Spleen (tissue), 11 donors: ENCODE measurements around the gene DEFB124. TPM values are rescaled to one million over a fixed set of nuclear protein-coding genes. Genes with fewer than 3 reads are reported as not detected.
"Not testable (repeated sequence)": the region's sequence is repeated elsewhere in the genome, so short reads cannot be mapped to it uniquely, and the experiment has no call there.

Experiments
- DNase-seq: peaks from one replicate; pipeline ENCODE4 v3.0.0-alpha.2; 2020
- H3K27ac ChIP-seq, 8 donors: fragments of 200-600 bp; sonication (generic) in 7 of 8; 1 replicate in 4 of 8; 2 replicates in 4 of 8; pipeline versions ENCODE4 v1.5.0 to v1.8.0; 2016 to 2021; ENCODE audit warnings: inconsistent platforms in 4 of 8, mild to moderate bottlenecking in 4 of 8, moderate library complexity in 1 of 8
- H3K27me3 ChIP-seq, 7 donors: fragments of 200-600 bp; sonication (generic) in 6 of 7; replicated peaks in 1 of 7; 1 replicate in 4 of 7; 2 replicates in 3 of 7; pipeline versions ENCODE4 v1.5.0 to v1.8.0; 2016 to 2021; ENCODE audit warnings: inconsistent platforms in 3 of 7, mild to moderate bottlenecking in 1 of 7
- H3K36me3 ChIP-seq, 6 donors: fragments of 200-600 bp; sonication (generic) in 5 of 6; 1 replicate in 4 of 6; 2 replicates in 2 of 6; pipeline versions ENCODE4 v1.5.0 to v1.8.0; 2016 to 2021; ENCODE audit warnings: inconsistent platforms in 2 of 6
- H3K4me1 ChIP-seq, 6 donors: fragments of 200-600 bp; sonication (generic) in 5 of 6; 1 replicate in 3 of 6; 2 replicates in 3 of 6; pipeline versions ENCODE4 v1.5.0 to v1.8.0; 2016 to 2021; ENCODE audit warnings: inconsistent platforms in 3 of 6
- H3K4me3 ChIP-seq, 8 donors: fragments of 200-600 bp; sonication (generic) in 7 of 8; 1 replicate in 4 of 8; 2 replicates in 4 of 8; pipeline versions ENCODE4 v1.5.0 to v1.8.0; 2016 to 2021; ENCODE audit warnings: inconsistent platforms in 4 of 8, mild to moderate bottlenecking in 4 of 8, moderate library complexity in 2 of 8
- H3K9me3 ChIP-seq, 8 donors: fragments of 200-600 bp; sonication (generic) in 7 of 8; 1 replicate in 4 of 8; 2 replicates in 4 of 8; pipeline versions ENCODE4 v1.5.0 to v1.8.0; 2016 to 2021; ENCODE audit warnings: inconsistent platforms in 4 of 8
- POLR2A ChIP-seq, 3 donors: fragments of 450-650 bp; IDR thresholded peaks; one replicate each; pipeline ENCODE4 v1.5.1; 2017; ENCODE audit warnings: antibody characterized with exemption in 3 of 3, mild to moderate bottlenecking in 1 of 3
- POLR2AphosphoS5 ChIP-seq, 3 donors: sonication (generic); formaldehyde crosslinking; IDR thresholded peaks; one replicate each; pipeline ENCODE4 v1.5.1; 2017; ENCODE audit warnings: antibody characterized with exemption in 3 of 3
- WGBS, 5 donors: extraction: QIAGEN DNeasy Blood & Tissue Kit in 3 of 5; methylation state at CpG; one replicate each; pipeline versions ENCODE4 v1.1.5 to v1.1.7; 2013 to 2018; 5-methylcytosine and 5-hydroxymethylcytosine counted together
- intact Hi-C: fragments of 100-400 bp; cut with DNase I; formaldehyde crosslinking; loops from one replicate; pipeline ENCODE4 v1.15.0; 2023; ENCODE audit warnings: low total_unique reads
- polyA plus RNA-seq, 3 donors: library from polyadenylated mRNA; stranded (reverse); fragments of 200-250 nt; gene quantifications; one replicate each; pipeline ENCODE4 v1.2.1, GENCODE V29; 2013
- total RNA-seq, 7 donors: library from RNA; depleted of rRNA in 3 of 7; stranded (reverse); fragments of >200 nt in 3 of 7; fragmentation: NEBNext Ultra II Directional in 4 of 7; extraction: Animal tissue kit (Norgen Biotek cat#: 25700) in 4 of 7; gene quantifications; one replicate each; pipeline versions ENCODE4 v1.1.0 to v1.2.1, GENCODE V29; 2016 to 2021
- TF ChIP-seq, protein P1 (sequence below), 11 experiments: fragments of 200-600 bp in 7 of 11; fragments of 450-650 bp in 4 of 11; sonication (generic) in 4 of 11; IDR thresholded peaks in 8 of 11; conservative IDR thresholded peaks in 3 of 11; 1 replicate in 7 of 11; 2 replicates in 4 of 11; pipeline versions ENCODE4 v1.4.0 to v1.8.0; 2016 to 2021; ENCODE audit warnings: antibody characterized with exemption in 11 of 11, inconsistent platforms in 4 of 11, mild to moderate bottlenecking in 1 of 11
- donor health status: healthy with polysubstance abuse.
- donor health status: DM: no; HTN: no; CAD: no; lungs with moderate emphysema.
- donor health status: DM: no; HTN: no; CAD: no.
- donor health status: Bipolar disorder and iron deficiency.
- donor health status: healthy.
- donor health status: DM: no; HTN: no; CAD: no.
- donor health status: DM: yes; HTN: yes; CAD: no.

DEFB124 gene
- total and polyA plus RNA-seq, 10 donors: 0.24 TPM; not detected in 9

GRCh38 chr20:31502884-31503673, 28.2 kb upstream of the DEFB124 start:
- WGBS, 5 donors: 31 to 54% (median 35%) methylated on average over 12 to 20 of the region's 20 CpGs
- peak; percentile 92 for DNase-seq
- TF ChIP-seq POLR2AphosphoS5 (IDR thresholded peaks at IDR 0.05): peak in 2 of 3 donors; percentile 36 to 41
- TF ChIP-seq, protein P1, sequence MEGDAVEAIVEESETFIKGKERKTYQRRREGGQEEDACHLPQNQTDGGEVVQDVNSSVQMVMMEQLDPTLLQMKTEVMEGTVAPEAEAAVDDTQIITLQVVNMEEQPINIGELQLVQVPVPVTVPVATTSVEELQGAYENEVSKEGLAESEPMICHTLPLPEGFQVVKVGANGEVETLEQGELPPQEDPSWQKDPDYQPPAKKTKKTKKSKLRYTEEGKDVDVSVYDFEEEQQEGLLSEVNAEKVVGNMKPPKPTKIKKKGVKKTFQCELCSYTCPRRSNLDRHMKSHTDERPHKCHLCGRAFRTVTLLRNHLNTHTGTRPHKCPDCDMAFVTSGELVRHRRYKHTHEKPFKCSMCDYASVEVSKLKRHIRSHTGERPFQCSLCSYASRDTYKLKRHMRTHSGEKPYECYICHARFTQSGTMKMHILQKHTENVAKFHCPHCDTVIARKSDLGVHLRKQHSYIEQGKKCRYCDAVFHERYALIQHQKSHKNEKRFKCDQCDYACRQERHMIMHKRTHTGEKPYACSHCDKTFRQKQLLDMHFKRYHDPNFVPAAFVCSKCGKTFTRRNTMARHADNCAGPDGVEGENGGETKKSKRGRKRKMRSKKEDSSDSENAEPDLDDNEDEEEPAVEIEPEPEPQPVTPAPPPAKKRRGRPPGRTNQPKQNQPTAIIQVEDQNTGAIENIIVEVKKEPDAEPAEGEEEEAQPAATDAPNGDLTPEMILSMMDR (IDR thresholded peaks at IDR 0.05 in 8 of 11, conservative IDR thresholded peaks at IDR 0.05 in 3 of 11): peak; percentile 86 to 98 (median 95)

GRCh38 chr20:31500527-31500926, 25.6 kb upstream of the DEFB124 start:
- Histone ChIP-seq H3K27me3 (peaks cover 0 to 47% (median 0%) of the 10 kb centered on the region in 7 donors), H3K9me3 (no peaks in the 10 kb centered on the region), H3K4me1 (peaks cover 0 to 8% (median 8%) of the 10 kb centered on the region in 6 donors), H3K4me3 (no peak overlapping the region), H3K36me3 (no peaks in the 10 kb centered on the region), H3K27ac (no peak overlapping the region)
- WGBS, 5 donors: 32 to 60% (median 52%) methylated on average over 1 of the region's 1 CpG
- intact Hi-C loops: no loop called here
- no peak for DNase-seq
- no peak for TF ChIP-seq POLR2A (IDR thresholded peaks at IDR 0.05)
- TF ChIP-seq, protein P1 (IDR thresholded peaks at IDR 0.05 in 8 of 11, conservative IDR thresholded peaks at IDR 0.05 in 3 of 11): no peak
- no peak for TF ChIP-seq POLR2AphosphoS5 (IDR thresholded peaks at IDR 0.05)

More at GRCh38 chr20:31502884-31503673, 28.2 kb upstream of the DEFB124 start:
- peaks cover 0 to 29% (median 0%) of the 10 kb centered on the region in 7 donors for H3K27me3 ChIP-seq
- not testable (repeated sequence) for H3K27ac ChIP-seq, H3K4me1 ChIP-seq, H3K4me3 ChIP-seq, H3K36me3 ChIP-seq, H3K9me3 ChIP-seq
- intact Hi-C loops: loop anchor here (2.0 kb wide), 1 partner anchor 42 kb away; no protein-coding TSS in a partner anchor

- H3K4me3 ChIP-seq: no peak overlapping the region
- DNase-seq: no peak
- peaks cover 0 to 2% (median 1%) of the 10 kb centered on the region in 6 donors for H3K4me1 ChIP-seq
- TF ChIP-seq, protein P1 (IDR thresholded peaks at IDR 0.05 in 8 of 11, conservative IDR thresholded peaks at IDR 0.05 in 3 of 11): no peak
- no peak for TF ChIP-seq POLR2A (IDR thresholded peaks at IDR 0.05)
- TF ChIP-seq POLR2AphosphoS5 (IDR thresholded peaks at IDR 0.05): no peak
- no peaks in the 10 kb centered on the region for H3K9me3 ChIP-seq
- peak overlapping the region in 2 of 8 donors; percentile 56 to 59 for H3K27ac ChIP-seq
- intact Hi-C loops: no loop called here
- H3K27me3 ChIP-seq: peaks cover 0 to 41% (median 0%) of the 10 kb centered on the region in 7 donors
- 40 to 47% (median 43%) methylated on average over 6 of the region's 6 CpGs for WGBS, 5 donors
- H3K36me3 ChIP-seq: no peaks in the 10 kb centered on the region
Measured at GRCh38 chr20:31497838-31498540, 23.1 kb upstream of the DEFB124 start.
